Skeletal muscle satellite cell (primary cell): Measurements from ENCODE around the gene GRXCR2.
A peak's percentile ranks its signal among the peaks of the same experiment; 100 is the strongest.
"Not testable (repeated sequence)": the region's sequence is repeated elsewhere in the genome, so short reads cannot be mapped to it uniquely, and the experiment has no call there.

Experiments used
- H3K27me3 ChIP-seq: 2 replicates; pipeline ENCODE4 v1.7.0; 2013; ENCODE audit warnings: low read length; ENCODE audit not compliant: control insufficient read depth, insufficient read depth
- H3K36me3 ChIP-seq: 2 replicates; pipeline ENCODE4 v1.7.0; 2013; ENCODE audit warnings: mild to moderate bottlenecking, control low read depth, low read length; ENCODE audit not compliant: insufficient read depth
- H3K4me1 ChIP-seq: 2 replicates; pipeline ENCODE4 v1.7.0; 2013; ENCODE audit warnings: low read length; ENCODE audit not compliant: control insufficient read depth, insufficient read depth
- H3K4me2 ChIP-seq: 2 replicates; pipeline ENCODE4 v1.7.0; 2013; ENCODE audit warnings: mild to moderate bottlenecking, low read length
- H3K4me3 ChIP-seq: 2 replicates; pipeline ENCODE4 v1.7.0; 2013; ENCODE audit warnings: low read length
- H3K9ac ChIP-seq: 2 replicates; pipeline ENCODE4 v1.7.0; 2013; ENCODE audit warnings: mild to moderate bottlenecking, low read depth, low read length, moderate library complexity
- H3K9me3 ChIP-seq: replicated peaks from 2 replicates; pipeline ENCODE4 v1.7.0; 2013; ENCODE audit warnings: mild to moderate bottlenecking, control low read depth, low read length

GRXCR2 gene

GRCh38 chr5:145852990-145853389, 19.8 kb downstream of the GRXCR2 start:
- no peaks in the 10 kb centered on the region for H3K27me3 ChIP-seq
- H3K9me3 ChIP-seq: no peaks in the 10 kb centered on the region
- no peak overlapping the region for H3K9ac ChIP-seq
- H3K36me3 ChIP-seq: no peaks in the 10 kb centered on the region
- no peak overlapping the region for H3K4me2 ChIP-seq
- peaks cover 27% of the 10 kb centered on the region for H3K4me1 ChIP-seq
- H3K4me3 ChIP-seq: no peak overlapping the region

GRCh38 chr5:145848854-145849253, 24.0 kb downstream of the GRXCR2 start:
- Histone ChIP-seq H3K4me2 (no peak overlapping the region), H3K4me1 (peaks cover 17% of the 10 kb centered on the region), H3K4me3 (no peak overlapping the region), H3K9me3 (no peaks in the 10 kb centered on the region), H3K36me3 (no peaks in the 10 kb centered on the region), H3K27me3 (no peaks in the 10 kb centered on the region), H3K9ac (no peak overlapping the region)

- Histone ChIP-seq H3K36me3 (no peaks in the 10 kb centered on the region), H3K9ac (no peak overlapping the region), H3K4me3 (no peak overlapping the region), H3K9me3 (no peaks in the 10 kb centered on the region), H3K4me2 (no peak overlapping the region), H3K27me3 (no peaks in the 10 kb centered on the region), H3K4me1 (peaks cover 17% of the 10 kb centered on the region)
Observed at GRCh38 chr5:145847499-145848497, 25.0 kb downstream of the GRXCR2 start.

- Histone ChIP-seq H3K4me2 (no peak overlapping the region), H3K9me3 (no peaks in the 10 kb centered on the region), H3K9ac (no peak overlapping the region), H3K27me3 (no peaks in the 10 kb centered on the region), H3K4me1 (peaks cover 17% of the 10 kb centered on the region), H3K36me3 (no peaks in the 10 kb centered on the region), H3K4me3 (no peak overlapping the region)
Observed at GRCh38 chr5:145846081-145846480, 26.7 kb downstream of the GRXCR2 start.

- H3K4me1 ChIP-seq: no peaks in the 10 kb centered on the region
- H3K4me2 ChIP-seq: no peak overlapping the region
- H3K9me3 ChIP-seq: no peaks in the 10 kb centered on the region
- no peak overlapping the region for H3K4me3 ChIP-seq
- no peak overlapping the region for H3K9ac ChIP-seq
- H3K36me3 ChIP-seq: no peaks in the 10 kb centered on the region
- H3K27me3 ChIP-seq: no peaks in the 10 kb centered on the region
Observed at GRCh38 chr5:145841299-145841698, 31.5 kb downstream of the GRXCR2 start.

GRCh38 chr5:145840458-145841132, 32.2 kb downstream of the GRXCR2 start:
- Histone ChIP-seq H3K4me2 (no peak overlapping the region), H3K4me3 (no peak overlapping the region), H3K9ac (no peak overlapping the region), H3K9me3 (no peaks in the 10 kb centered on the region), H3K27me3 (no peaks in the 10 kb centered on the region), H3K4me1 (peaks cover 6% of the 10 kb centered on the region), H3K36me3 (no peaks in the 10 kb centered on the region)

GRCh38 chr5:145838276-145838675, 34.5 kb downstream of the GRXCR2 start:
- peaks cover 19% of the 10 kb centered on the region for H3K4me1 ChIP-seq
- no peak overlapping the region for H3K4me2 ChIP-seq
- H3K36me3 ChIP-seq: no peaks in the 10 kb centered on the region
- H3K27me3 ChIP-seq: no peaks in the 10 kb centered on the region
- H3K4me3 ChIP-seq: no peak overlapping the region
- no peak overlapping the region for H3K9ac ChIP-seq
- H3K9me3 ChIP-seq: no peaks in the 10 kb centered on the region

- H3K4me3 ChIP-seq: peak overlapping the region; percentile 91
- H3K9ac ChIP-seq: peak overlapping the region; percentile 77
- not testable (repeated sequence) for H3K27me3 ChIP-seq, H3K9me3 ChIP-seq, H3K36me3 ChIP-seq
- H3K4me2 ChIP-seq: peak overlapping the region; percentile 77
- peaks cover 20% of the 10 kb centered on the region for H3K4me1 ChIP-seq
Observed at GRCh38 chr5:145836241-145836640, 36.6 kb downstream of the GRXCR2 start.

GRCh38 chr5:145835848-145836239, 37.0 kb downstream of the GRXCR2 start:
- peaks cover 24% of the 10 kb centered on the region for H3K4me1 ChIP-seq
- H3K9ac ChIP-seq: peak overlapping the region; percentile 77
- H3K36me3 ChIP-seq: no peaks in the 10 kb centered on the region
- no peaks in the 10 kb centered on the region for H3K9me3 ChIP-seq
- H3K4me2 ChIP-seq: peak overlapping the region; percentile 77
- no peaks in the 10 kb centered on the region for H3K27me3 ChIP-seq
- H3K4me3 ChIP-seq: peak overlapping the region; percentile 91

- no peaks in the 10 kb centered on the region for H3K9me3 ChIP-seq
- H3K9ac ChIP-seq: peak within 1 kb of the TSS; percentile 77
- H3K4me3 ChIP-seq: peak within 1 kb of the TSS; percentile 91
- H3K27me3 ChIP-seq: no peaks in the 10 kb centered on the region
- H3K4me2 ChIP-seq: peak within 1 kb of the TSS; percentile 77
- no peaks in the 10 kb centered on the region for H3K36me3 ChIP-seq
- H3K4me1 ChIP-seq: peaks cover 29% of the 10 kb centered on the region
Observed at GRCh38 chr5:145834917-145835847, 37.6 kb downstream of the GRXCR2 start, which contains the start of gene PRELID2. TSS of gene PRELID2 (minus strand) at chr5:145835342. CDS start at chr5:145835251, 91 bp downstream.

- no peaks in the 10 kb centered on the region for H3K9me3 ChIP-seq
- peak overlapping the region; percentile 91 for H3K4me3 ChIP-seq
- no peaks in the 10 kb centered on the region for H3K36me3 ChIP-seq
- no peaks in the 10 kb centered on the region for H3K27me3 ChIP-seq
- peaks cover 35% of the 10 kb centered on the region for H3K4me1 ChIP-seq
- H3K4me2 ChIP-seq: peak overlapping the region; percentile 77
- H3K9ac ChIP-seq: peak overlapping the region; percentile 77
Observed at GRCh38 chr5:145834554-145834916, 38.3 kb downstream of the GRXCR2 start.
